GM18526 (cell line): Measurements from ENCODE around the gene BBS7.

Experiments used
- POLR2A ChIP-seq: IDR thresholded peaks from 3 replicates; pipeline ENCODE4 v1.6.1; 2011; ENCODE audit not compliant: insufficient read length; ENCODE audit errors: extremely low read depth

BBS7 gene

DNA sequence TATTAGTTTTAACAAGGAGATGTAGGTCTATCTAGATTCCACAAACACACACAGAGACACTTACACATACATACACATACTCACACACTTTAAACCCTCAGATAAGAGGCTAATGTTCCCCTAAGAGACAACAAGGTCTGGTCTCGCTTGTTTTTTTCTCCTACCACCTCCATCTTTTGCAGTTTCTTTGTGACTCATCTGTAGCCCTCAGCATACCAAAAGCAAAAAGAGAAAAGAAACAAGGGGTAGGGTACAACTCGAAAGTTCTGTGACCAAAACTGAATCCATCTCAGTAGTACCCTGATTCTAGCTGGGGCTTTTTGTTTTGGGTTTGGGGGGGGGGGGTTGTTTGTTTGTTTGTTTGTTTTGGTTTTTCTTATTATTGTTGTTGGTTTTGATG, 81.4 kb downstream of the BBS7 start:
- no peak for TF ChIP-seq POLR2A

DNA sequence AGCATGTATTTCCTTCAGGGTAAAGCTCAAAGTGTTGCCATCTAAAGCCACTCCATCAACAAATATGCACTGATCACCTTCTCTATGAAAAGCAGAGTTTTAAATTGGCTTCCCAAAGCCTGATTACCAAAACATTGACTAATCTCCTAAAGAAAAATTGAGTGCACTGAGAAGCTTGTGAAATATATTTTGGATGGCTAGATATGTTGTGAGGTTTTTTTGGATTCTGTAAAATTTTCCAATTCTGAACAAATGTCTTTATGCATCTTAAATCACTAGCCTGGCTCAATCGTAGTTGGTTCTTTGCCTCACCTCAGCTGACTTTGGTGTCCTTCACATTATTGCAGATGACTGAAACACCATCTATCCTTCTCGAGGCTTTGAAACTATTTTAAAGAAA, 84.1 kb downstream of the BBS7 start:
- TF ChIP-seq POLR2A: no peak

DNA sequence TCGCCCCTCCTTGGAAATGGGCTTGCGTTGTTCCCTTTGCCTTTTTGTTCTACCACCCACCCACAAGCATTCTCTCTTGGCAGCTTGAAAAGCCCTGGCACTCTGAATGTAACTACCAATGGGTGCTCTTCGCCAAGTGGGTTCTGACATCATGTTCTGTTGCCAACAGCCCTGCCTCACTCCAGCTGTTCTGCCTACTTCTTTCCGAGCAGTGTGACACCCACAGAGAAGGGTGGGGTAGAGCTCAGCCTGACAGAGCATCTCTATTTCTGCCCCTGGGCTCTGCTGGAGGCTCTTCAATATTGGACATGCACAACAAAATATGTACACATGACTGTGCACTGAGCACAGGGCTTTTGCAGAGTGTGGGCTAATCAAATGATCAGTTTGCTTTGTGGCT, 84.8 kb downstream of the BBS7 start:
- no peak for TF ChIP-seq POLR2A

DNA sequence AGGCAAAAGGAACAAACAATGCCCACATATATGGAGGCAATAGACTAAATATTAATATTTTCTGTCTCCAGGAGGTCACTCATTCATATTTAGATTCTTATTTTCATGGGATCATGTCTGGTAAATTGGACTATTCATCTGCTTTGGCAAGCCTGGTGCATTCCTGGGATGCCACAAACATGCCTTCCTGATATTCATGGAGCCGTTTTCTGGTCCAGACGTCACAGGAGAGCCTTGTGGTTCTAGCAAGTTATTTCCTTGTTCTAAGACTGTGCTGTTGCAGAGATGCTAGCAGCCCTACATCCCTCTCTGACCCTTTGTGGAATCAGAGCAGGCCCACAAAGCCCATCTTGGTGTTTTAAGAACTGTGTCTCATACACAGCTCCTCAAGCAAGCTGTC, 85.3 kb downstream of the BBS7 start:
- TF ChIP-seq POLR2A: no peak

DNA sequence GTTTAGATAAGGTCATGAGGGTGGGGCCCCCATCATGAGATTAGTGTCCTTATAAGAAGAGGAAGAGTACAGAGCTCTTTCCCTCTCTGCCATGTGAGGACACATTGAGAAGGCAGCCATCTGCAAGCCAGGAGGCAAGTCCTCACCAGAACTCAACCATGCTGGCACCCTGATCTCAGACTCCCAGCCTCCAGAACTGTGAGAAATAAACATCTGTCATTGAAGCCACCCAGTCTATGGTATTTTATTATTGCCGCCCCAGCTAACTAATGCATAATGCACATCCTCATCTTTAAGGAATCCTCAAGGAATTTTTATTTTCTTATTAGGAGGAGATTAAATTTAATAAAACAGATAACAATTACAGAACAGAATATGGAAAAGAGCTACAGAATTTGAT, 85.9 kb downstream of the BBS7 start:
- no peak for TF ChIP-seq POLR2A

DNA sequence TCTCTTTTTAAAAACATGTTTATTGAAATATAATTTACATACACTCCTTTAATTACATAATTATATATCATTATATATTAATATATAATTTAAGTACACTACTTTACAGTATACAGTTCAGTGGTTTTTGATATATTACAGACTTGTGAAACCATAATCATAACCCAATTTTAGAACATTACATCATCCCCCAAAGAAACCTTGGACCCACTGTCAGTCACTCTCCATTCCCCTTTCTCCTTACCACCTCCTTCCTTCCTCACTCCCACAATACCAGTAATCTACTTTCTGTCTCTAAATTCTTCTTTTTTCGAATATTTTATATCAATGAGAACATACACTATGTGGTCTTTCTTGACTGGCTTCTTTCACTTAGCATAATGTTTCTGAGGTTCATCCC, 87.1 kb downstream of the BBS7 start:
- TF ChIP-seq POLR2A: no peak

DNA sequence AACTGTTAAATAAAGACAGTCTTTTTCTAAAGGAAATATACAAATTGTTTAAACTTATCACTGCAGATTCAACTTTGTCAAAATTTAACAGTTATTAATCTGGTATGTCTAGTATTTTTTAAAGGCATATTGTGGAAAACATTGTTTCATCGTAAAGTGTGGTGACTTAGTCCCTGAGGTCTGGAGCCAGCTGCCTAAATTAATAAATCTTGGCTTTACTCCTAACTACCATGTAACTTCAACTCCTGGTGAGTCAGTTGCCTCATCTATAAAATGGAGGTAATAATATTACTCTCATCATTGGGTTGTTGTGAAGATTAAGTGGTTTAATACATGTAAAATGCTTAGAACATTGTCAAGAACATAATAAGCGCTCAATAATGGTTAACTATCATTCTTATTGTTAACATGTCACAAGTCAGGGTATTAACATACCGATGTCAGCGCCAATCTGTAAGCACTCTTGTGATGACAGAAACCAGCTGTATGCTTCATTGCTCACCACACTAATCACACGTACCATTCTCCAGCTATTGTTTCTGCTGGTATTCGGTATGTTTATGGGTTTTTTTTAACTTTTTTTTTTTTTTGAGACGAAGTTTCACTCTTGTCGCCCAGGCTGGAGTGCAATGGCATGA, 91.2 kb downstream of the BBS7 start:
- no peak for TF ChIP-seq POLR2A

DNA sequence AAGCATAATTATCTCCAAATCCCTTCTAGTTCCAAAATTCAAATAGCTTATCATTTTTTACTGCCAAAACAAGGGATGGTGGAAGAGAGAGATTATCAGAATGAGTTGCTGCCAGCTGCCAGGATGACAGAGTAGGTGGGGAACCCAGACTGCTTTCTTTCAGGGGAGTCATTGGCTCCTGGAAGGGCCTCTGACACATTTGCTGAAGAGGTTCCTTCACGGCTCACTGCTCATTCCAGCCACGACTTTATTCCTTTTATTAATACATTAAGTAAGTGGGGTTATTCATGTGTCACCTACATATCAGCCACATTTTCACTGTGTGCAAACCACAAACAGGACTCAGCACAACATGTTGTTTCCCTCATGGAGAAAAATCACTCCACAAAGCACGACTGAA, 92.6 kb downstream of the BBS7 start:
- no peak for TF ChIP-seq POLR2A

DNA sequence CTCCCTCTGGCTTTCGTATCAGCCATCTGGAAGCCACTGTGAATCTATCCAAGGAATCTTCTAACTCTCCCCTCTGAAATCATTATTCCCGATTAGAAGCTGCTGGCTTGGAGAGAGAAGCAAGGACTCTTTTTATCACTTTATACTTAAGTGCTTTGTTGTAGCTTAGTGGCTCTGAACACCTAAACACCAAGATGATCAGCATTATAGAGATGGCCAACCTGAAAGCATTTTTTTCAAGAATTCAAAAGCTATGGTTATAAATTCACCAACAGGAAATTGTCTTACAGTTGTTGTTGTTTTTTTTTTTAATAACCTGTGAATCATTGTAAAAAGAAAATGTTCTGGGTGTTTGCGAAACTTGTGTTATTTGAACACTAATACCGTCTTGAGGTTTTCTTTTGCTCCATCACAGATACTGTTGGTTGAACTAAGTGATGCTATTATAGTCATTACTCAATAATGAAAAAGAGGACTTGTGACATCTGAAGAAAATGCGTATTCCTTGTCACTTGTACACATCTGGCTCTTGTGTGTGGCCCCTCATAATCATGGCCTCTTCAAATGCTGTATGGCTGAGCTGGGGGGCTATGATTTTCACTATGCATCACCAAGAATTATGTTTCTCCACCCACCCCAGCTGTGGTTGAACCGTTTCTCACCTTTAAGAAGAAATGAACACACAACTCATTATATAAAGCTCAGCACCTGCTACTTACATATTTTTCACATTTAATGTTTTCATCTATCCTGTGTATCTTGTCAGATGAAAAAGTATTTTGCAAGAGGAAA, 93.5 kb downstream of the BBS7 start:
- TF ChIP-seq POLR2A: no peak
